GM12865 (cell line): ENCODE data around the gene KCNJ16.

ENCODE experiments used
- DNase-seq: peaks from one replicate; pipeline ENCODE4 v3.0.0; 2010; ENCODE audit warnings: low read depth
- H3K4me3 ChIP-seq: 2 replicates; pipeline ENCODE4 v1.5.1; 2011; ENCODE audit warnings: mild to moderate bottlenecking, low read depth, low read length, control low read depth
- TF ChIP-seq, protein P1 (sequence below): IDR thresholded peaks from 2 replicates; pipeline ENCODE4 v1.5.1; 2011; ENCODE audit warnings: low read length, control low read depth, low read depth, inconsistent platforms; ENCODE audit not compliant: insufficient read depth; ENCODE audit errors: missing control alignments

The KCNJ16 gene

GRCh38 chr17:70137451-70138230, 62.6 kb downstream of the KCNJ16 start:
- TF ChIP-seq, protein P1, sequence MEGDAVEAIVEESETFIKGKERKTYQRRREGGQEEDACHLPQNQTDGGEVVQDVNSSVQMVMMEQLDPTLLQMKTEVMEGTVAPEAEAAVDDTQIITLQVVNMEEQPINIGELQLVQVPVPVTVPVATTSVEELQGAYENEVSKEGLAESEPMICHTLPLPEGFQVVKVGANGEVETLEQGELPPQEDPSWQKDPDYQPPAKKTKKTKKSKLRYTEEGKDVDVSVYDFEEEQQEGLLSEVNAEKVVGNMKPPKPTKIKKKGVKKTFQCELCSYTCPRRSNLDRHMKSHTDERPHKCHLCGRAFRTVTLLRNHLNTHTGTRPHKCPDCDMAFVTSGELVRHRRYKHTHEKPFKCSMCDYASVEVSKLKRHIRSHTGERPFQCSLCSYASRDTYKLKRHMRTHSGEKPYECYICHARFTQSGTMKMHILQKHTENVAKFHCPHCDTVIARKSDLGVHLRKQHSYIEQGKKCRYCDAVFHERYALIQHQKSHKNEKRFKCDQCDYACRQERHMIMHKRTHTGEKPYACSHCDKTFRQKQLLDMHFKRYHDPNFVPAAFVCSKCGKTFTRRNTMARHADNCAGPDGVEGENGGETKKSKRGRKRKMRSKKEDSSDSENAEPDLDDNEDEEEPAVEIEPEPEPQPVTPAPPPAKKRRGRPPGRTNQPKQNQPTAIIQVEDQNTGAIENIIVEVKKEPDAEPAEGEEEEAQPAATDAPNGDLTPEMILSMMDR, result no peak
- H3K4me3 ChIP-seq, result peak overlapping the region; percentile 12; the same call in 1 of the 2 replicates
- peak; percentile 89 for DNase-seq

DNA sequence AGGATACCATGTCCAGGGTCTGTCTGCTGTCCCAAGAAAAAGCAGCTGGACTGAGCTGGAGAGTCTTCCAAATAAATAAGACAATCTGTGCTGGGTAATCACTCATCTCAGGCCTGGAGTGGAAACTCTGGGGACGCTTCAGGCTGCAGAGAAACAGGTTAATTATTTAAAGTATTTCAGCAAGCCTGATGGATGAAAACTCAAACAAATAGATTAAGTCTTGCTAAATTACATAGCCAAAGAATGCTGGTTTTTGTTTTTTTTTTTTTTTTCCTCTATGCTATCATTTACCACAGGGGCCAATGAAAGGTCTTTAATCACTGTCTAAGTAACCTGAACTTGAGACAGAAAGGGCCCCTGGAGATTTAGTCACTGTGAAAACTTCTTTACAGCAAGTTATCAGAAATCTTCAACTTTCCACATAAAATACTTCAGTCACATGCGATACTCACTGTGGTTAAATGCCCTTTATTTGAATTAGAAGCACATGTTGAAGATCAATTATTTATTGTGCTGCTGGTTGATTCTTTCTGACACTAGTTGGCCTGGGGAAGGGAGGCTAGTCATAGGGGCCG, 63.4 kb downstream of the KCNJ16 start:
- H3K4me3 ChIP-seq, result no peak overlapping the region
- no peak for DNase-seq
- TF ChIP-seq, protein P1, result no peak

DNA sequence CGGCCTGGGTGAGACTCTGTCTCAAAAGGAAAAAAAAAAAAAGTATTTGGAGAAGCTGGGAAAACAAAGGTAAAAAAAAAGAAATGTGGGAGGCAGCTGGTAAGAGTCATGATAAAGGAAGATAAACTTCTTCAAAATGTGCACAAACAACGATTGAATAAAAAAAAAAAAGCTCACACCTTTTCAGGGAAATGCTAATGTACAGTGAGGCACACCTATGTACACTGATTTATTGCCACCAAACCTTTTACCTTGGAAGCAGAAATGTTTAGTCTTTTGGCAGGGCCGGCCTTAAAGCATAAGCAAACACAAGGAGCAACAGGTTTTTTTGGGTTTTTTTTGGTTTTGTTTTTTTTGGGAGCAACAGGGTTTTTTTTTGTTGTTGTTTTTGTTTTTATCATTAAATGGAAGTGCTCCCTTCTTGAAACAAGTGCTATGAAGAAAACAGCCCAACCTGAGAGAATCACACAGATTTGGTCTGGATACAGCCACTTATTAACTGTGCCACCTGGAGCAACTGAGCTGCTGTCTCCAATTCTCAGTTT, 64.5 kb downstream of the KCNJ16 start:
- H3K4me3 ChIP-seq, result no peak overlapping the region
- DNase-seq, result no peak
- TF ChIP-seq, protein P1, result no peak

DNA sequence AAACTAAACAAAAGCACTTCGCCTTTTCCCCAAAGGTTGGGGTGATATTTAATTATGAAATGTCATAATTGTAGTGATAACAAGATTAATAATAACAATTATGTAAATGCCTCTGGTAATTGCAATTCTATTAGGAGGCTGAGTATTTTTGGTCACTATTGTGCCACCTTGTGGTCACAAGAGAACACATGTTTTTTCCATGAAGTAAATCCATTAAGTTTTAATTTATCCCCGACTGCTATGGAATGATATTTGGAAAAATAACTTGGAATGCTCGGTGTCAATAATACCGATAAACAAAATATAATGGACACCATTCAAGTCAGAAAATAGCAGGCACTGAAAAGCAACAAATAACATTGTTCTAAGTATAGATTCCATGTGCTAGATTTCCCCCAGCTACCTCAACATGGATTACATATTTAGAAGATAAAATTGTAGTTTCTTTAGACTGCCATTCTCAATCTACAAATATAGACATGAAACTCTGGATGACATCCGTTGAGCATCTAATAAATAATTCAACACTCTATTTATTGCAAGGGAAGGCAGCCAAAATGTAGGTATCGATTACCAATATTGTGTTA, 69.3 kb downstream of the KCNJ16 start:
- TF ChIP-seq, protein P1, result peak; percentile 37
- no peak overlapping the region for H3K4me3 ChIP-seq
- DNase-seq, result peak; percentile 29

DNA sequence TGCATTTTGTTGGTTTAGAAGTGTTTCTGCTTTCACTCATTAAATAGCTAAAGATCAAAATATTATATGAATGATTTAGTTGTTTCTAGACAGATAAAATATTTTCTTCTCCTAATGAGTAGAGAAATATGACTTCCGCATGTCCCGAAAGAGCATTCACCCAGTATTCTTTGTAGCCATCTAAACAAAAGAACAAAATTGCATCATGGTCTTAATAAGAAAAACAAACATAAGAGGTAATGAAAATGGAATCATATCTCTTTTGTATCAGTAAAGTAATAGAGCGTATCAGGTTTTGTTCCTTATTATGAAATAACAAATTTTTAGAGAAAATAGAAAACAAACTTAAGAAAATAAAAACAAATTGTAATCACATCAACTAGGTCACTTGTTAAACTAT, 78.2 kb downstream of the KCNJ16 start:
- TF ChIP-seq, protein P1, result no peak
- H3K4me3 ChIP-seq, result no peak overlapping the region
- no peak for DNase-seq

- no peak for DNase-seq
- TF ChIP-seq, protein P1, result no peak
- H3K4me3 ChIP-seq, result no peak overlapping the region
Measured at GRCh38 chr17:70157151-70157550, 82.1 kb downstream of the KCNJ16 start.
